Muscle of leg (tissue), 11 donors: ENCODE measurements around the gene OCIAD2. TPM values are rescaled to one million over a fixed set of nuclear protein-coding genes. Genes with fewer than 3 reads are reported as not detected.
"Not testable (repeated sequence)": the region's sequence is repeated elsewhere in the genome, so short reads cannot be mapped to it uniquely, and the experiment has no call there.

Source experiments
- DNase-seq: peaks from one replicate; pipeline ENCODE4 v3.0.0; 2013
- H3K27ac ChIP-seq: one replicate; pipeline ENCODE4 v1.5.1; 2013; ENCODE audit warnings: mild to moderate bottlenecking, low read length, control low read depth
- H3K27me3 ChIP-seq: one replicate; pipeline ENCODE4 v1.6.1; 2013; ENCODE audit warnings: low read length; ENCODE audit not compliant: control insufficient read depth, insufficient read depth
- H3K36me3 ChIP-seq: one replicate; pipeline ENCODE4 v1.6.1; 2013; ENCODE audit warnings: low read length; ENCODE audit not compliant: control insufficient read depth, insufficient read depth
- H3K4me1 ChIP-seq: one replicate; pipeline ENCODE4 v1.6.1; 2013; ENCODE audit warnings: low read length; ENCODE audit not compliant: control insufficient read depth, insufficient read depth
- H3K4me3 ChIP-seq: one replicate; pipeline ENCODE4 v1.5.1; 2013; ENCODE audit warnings: low read length, control low read depth
- H3K9me3 ChIP-seq: replicated peaks from 2 replicates; pipeline ENCODE4 v1.6.1; 2013; ENCODE audit warnings: low read depth, low read length; ENCODE audit not compliant: control insufficient read depth
- WGBS: methylation state at CpG from one replicate; pipeline ENCODE4 v1.1.5; 2013; ENCODE audit warnings: missing lambda C conversion rate; ENCODE audit not compliant: insufficient coverage; 5-methylcytosine and 5-hydroxymethylcytosine counted together
- polyA plus RNA-seq, 8 donors: library from polyadenylated mRNA; unstranded; fragments of 120-200 nt; gene quantifications; one replicate each; pipeline versions ENCODE4 v1.2.1 to v1.2.3, GENCODE V29; 2013; ENCODE audit warnings: inconsistent platforms in 1 of 8, low replicate concordance in 1 of 8; ENCODE audit not compliant: insufficient read length in 8 of 8, insufficient read depth in 1 of 8
- total RNA-seq: library from RNA; stranded (reverse); fragments of 120-200 nt; gene quantifications from one replicate; pipeline ENCODE4 v1.2.4, GENCODE V29; 2013

Gene OCIAD2
- total and polyA plus RNA-seq, 9 donors, result 8.7 to 34.7 (median 25.9) TPM

DNA sequence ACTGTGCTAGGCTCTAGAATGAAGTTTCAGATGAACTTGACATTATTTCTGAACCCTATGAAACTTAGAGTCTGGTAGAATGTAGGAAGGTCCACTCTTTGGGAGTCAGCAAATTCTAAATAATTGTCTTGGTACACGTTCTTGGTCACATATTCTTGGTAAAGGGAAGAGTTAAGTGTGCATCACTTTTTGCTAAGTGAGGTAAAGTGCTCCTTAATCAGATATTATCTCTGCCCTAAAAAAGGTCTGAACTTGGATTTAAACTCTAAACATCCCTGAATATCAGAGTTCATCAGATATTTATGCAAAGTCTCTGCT, 7.2 kb downstream of the OCIAD2 start:
- H3K36me3 ChIP-seq, result peaks cover 4% of the 10 kb centered on the region
- no peak overlapping the region for H3K27ac ChIP-seq
- H3K4me3 ChIP-seq, result no peak overlapping the region
- DNase-seq, result no peak
- H3K27me3 ChIP-seq, result no peaks in the 10 kb centered on the region
- no peaks in the 10 kb centered on the region for H3K9me3 ChIP-seq
- WGBS, result no CpG with 5 or more reads among the region's 1 CpG
- no peaks in the 10 kb centered on the region for H3K4me1 ChIP-seq

DNA sequence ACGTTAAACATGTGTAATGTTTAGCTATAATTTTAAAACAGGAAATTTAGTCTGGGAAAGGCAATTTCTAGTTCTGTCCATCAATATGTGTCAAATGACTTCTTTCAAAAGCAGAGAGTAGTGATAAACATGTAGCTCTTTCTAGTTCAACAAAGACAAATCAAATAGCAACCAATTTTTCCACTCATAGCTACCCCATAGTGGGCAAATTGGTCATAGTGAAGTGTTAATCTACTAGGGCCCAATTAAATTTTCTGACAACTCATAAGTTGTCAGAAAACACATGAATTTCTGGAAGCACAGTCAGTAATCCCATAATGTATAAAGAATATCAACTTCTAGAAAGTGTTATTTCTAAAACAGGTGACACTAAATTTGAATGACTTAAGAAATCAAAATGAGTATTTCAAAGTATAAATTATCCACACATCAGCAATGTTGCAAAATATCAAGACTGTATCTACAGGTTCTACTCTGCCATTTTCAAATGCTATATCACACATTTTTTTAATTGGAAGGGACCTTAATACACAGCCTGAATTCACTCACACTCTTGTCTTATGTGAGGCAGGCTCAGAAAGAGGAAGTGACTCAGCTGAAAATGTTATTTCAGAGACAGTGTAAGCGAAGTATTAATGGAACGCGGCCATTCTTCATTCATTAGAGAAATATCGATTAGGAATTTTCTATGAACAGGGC, 7.7 kb downstream of the OCIAD2 start:
- Histone ChIP-seq H3K4me3 (no peak overlapping the region), H3K9me3 (no peaks in the 10 kb centered on the region), H3K4me1 (no peaks in the 10 kb centered on the region), H3K36me3 (peaks cover 4% of the 10 kb centered on the region), H3K27ac (no peak overlapping the region), H3K27me3 (no peaks in the 10 kb centered on the region)
- WGBS, result no CpG with 5 or more reads among the region's 5 CpGs
- DNase-seq, result no peak

DNA sequence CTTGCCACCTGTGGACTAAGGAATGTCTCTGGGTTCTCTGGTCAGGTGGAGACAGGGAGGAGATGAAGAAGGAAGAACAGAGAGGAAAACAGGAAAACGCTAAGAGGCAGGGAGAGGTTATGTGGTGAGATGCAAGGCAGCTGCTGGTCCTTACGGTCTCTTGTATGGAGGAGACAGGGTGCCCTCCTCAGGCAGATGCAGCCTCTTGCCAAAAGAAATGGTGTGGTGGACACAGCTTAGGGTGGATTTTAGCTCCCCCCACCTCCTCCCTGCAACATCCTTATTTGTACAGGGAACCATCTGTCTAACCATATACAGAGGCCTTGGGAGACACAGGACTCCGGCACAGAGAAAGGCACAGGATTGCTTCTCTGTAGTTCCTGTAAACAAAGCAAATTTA, 9.7 kb downstream of the OCIAD2 start:
- H3K9me3 ChIP-seq, result no peaks in the 10 kb centered on the region
- no peaks in the 10 kb centered on the region for H3K27me3 ChIP-seq
- DNase-seq, result no peak
- H3K4me1 ChIP-seq, result no peaks in the 10 kb centered on the region
- no peak overlapping the region for H3K27ac ChIP-seq
- peaks cover 8% of the 10 kb centered on the region for H3K36me3 ChIP-seq
- 86% methylated on average over 1 of the region's 3 CpGs for WGBS
- no peak overlapping the region for H3K4me3 ChIP-seq

GRCh38 chr4:48891028-48891619, 15.4 kb downstream of the OCIAD2 start:
- Histone ChIP-seq H3K9me3 (no peaks in the 10 kb centered on the region), H3K27me3 (no peaks in the 10 kb centered on the region), H3K4me3 (no peak overlapping the region), H3K36me3 (peaks cover 4% of the 10 kb centered on the region), H3K27ac (no peak overlapping the region), H3K4me1 (no peaks in the 10 kb centered on the region)
- DNase-seq, result no peak

GRCh38 chr4:48889750-48890149, 16.8 kb downstream of the OCIAD2 start:
- not testable (repeated sequence) for H3K4me1 ChIP-seq, DNase-seq, H3K36me3 ChIP-seq, H3K9me3 ChIP-seq, H3K27ac ChIP-seq, H3K4me3 ChIP-seq, H3K27me3 ChIP-seq
- WGBS, result 100% methylated on average over 1 of the region's 3 CpGs

GRCh38 chr4:48881646-48882045, 24.9 kb downstream of the OCIAD2 start:
- not testable (repeated sequence) for DNase-seq, H3K27ac ChIP-seq

DNA sequence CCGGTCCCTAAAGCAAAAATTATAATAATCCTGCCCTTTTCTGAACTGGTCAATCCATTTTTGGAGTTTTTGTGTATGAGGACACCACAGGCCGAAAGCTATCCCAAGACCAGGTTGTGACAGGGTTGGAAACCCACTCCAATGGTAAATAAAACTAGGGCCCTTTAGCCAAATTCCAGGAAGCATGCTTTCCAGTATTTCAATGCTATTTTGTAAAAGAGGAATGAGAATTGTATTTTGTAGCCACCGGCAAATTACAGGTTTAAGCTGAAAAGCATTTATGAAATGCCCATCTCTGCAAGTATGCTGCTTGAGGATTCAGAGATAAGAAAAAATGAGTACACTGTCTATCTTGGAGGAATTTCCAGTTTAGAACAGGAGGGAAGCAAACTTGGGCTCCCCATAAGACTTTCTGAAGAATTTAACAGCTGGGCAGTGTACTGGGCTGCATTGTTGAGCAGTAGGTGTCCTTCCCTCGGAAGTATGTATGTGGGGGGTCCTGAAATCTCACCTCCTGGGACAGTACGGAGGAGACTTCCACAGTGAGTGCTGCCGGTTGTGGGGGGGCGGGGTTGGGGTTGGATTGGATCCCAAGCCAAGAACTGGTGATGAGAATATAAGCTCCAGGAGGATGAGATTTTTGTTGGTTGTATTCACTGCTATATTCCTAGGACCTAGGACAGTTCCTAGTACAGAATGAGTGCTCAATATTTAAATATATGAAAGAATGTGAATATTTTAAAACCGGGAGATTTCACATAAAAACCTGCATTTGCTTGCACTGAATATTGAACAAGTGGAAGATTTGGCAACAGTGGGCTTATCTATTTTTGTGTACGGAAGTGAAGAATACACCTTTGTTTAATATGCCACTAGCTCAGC, 26.8 kb downstream of the OCIAD2 start:
- Histone ChIP-seq H3K4me3 (no peak overlapping the region), H3K9me3 (no peaks in the 10 kb centered on the region), H3K36me3 (no peaks in the 10 kb centered on the region), H3K27ac (no peak overlapping the region), H3K27me3 (no peaks in the 10 kb centered on the region), H3K4me1 (no peaks in the 10 kb centered on the region)
- 57% methylated on average over 3 of the region's 9 CpGs for WGBS
- DNase-seq, result no peak

More at GRCh38 chr4:48881646-48882045, 24.9 kb downstream of the OCIAD2 start:
- H3K9me3 ChIP-seq, H3K4me1 ChIP-seq, H3K36me3 ChIP-seq, H3K4me3 ChIP-seq, H3K27me3 ChIP-seq: not testable (repeated sequence)
- WGBS, result 60% methylated on average over 1 of the region's 3 CpGs

DNA sequence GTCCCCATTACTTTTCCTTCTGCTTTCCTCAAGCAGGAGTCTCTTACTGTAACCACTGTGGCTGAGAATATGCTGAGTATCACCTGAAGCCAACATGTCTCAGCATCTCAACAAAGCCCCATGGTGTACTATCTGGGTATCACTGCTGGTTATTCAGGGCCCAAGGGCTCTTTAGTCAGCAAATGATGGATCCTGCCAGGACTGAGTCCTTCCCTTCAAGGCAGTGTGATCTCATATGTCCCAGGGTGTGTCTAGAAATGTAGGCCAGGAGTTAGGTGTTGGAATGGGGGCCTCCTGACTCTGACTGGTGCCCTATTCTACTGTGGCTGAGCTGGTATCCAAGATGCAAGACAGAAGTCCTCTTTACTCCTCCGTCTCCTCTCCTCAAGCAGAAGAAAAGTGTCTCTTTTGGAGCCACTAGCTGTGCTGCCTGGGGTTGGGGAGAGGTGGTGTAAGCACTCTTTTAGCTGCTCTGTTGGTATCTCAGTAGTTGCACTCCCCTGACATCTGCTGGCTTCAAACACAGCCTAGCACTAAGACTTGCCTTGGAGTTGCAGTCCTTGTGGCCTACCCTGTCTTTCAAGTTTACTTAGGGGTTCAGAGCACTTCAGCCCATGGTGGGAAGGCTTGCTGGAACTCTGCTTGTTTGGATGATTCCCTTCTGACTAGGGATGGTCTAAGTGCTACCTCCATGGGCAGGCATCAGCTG, 28.6 kb downstream of the OCIAD2 start:
- no CpG with 5 or more reads among the region's 1 CpG for WGBS
- Histone ChIP-seq H3K36me3 (no peaks in the 10 kb centered on the region), H3K4me3 (no peak overlapping the region), H3K27ac (no peak overlapping the region), H3K4me1 (no peaks in the 10 kb centered on the region), H3K9me3 (no peaks in the 10 kb centered on the region), H3K27me3 (no peaks in the 10 kb centered on the region)
- no peak for DNase-seq

DNA sequence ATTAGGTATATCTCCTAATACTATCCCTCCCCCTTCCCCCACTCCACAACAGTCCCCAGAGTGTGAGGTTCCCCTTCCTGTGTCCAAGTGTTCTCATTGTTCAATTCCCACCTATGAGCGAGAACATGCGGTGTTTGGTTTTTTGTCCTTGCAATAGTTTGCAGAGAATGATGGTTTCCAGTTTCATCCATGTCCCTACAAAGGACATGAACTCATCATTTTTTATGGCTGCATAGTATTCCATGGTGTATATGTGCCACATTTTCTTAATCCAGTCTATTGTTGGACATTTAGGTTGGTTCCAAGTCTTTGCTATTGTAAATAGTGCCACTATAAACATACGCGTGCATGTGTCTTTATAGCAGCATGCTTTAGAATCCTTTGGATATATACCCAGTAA, 41.9 kb downstream of the OCIAD2 start:
- WGBS, result no CpG with 5 or more reads among the region's 4 CpGs
- not testable (repeated sequence) for H3K27me3 ChIP-seq, H3K36me3 ChIP-seq

DNA sequence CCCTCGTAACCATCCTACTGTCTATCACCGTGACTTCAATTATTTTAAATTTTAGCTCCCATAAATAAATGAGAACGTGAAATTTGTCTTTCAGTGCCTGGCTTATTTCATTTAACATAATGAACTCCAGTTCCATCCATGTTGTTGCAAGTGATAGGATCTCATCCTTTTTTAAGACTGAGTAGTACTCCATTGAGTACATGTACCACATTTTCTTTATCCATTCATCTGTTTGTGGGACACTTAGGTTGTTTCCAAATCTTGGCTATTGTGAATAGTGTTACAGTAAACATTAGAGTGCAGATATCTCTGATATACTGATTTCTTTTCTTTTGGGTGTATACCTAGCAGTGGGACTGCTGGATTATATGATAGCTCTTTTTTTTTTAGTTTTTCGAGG, 42.8 kb downstream of the OCIAD2 start:
- H3K9me3 ChIP-seq, result peaks cover 5% of the 10 kb centered on the region
- no CpG with 5 or more reads among the region's 4 CpGs for WGBS
- H3K4me3 ChIP-seq, result no peak overlapping the region
- no peak for DNase-seq
- no peaks in the 10 kb centered on the region for H3K4me1 ChIP-seq
- no peak overlapping the region for H3K27ac ChIP-seq
- H3K36me3 ChIP-seq, result no peaks in the 10 kb centered on the region
- H3K27me3 ChIP-seq, result no peaks in the 10 kb centered on the region

More for the DNA sequence above, 41.9 kb downstream of the OCIAD2 start:
- H3K9me3 ChIP-seq, H3K27ac ChIP-seq, H3K4me1 ChIP-seq, DNase-seq, H3K4me3 ChIP-seq: not testable (repeated sequence)
